SK-N-SH (cell line): Measurements from ENCODE around the gene RBM19. TPM values are rescaled to one million over a fixed set of nuclear protein-coding genes. Genes with fewer than 3 reads are reported as not detected.

Experiments used
- CTCF ChIA-PET: fragments of 300-600, 350-600 bp; formaldehyde crosslinking; extraction: SDS; loops from one replicate; lab custom pipeline; 2021; lab: Yijun Ruan, JAX
- POLR2A ChIA-PET: fragments of 350-600 bp; sonication (Branson Sonifier 250); formaldehyde crosslinking; extraction: SDS; loops from one replicate; lab custom pipeline; 2020; ENCODE audit warnings: antibody characterized with exemption, inconsistent platforms; lab: Yijun Ruan, JAX
- DNase-seq: peaks from one replicate; pipeline ENCODE4 v3.0.0; 2012
- H2AFZ ChIP-seq: fragments of 200-600 bp; sonication (generic); 2 replicates; pipeline ENCODE4 v1.8.1; 2016; ENCODE audit warnings: antibody characterized with exemption, mild to moderate bottlenecking, low read depth
- H3F3A ChIP-seq: fragments of 200-600 bp; sonication (generic); replicated peaks from 2 replicates; pipeline ENCODE3; 2016; ENCODE audit warnings: antibody characterized with exemption, mild to moderate bottlenecking; ENCODE audit not compliant: insufficient read depth
- H3K27ac ChIP-seq, 2 experiments: fragments of 200-500 bp in 1 of 2; fragments of 200-600 bp in 1 of 2; sonication (Bioruptor generic) in 1 of 2; sonication (generic), shearing (Covaris generic) in 1 of 2; 2 replicates each; pipeline versions ENCODE4 v1.5.1 to v1.6.1; 2014 to 2016; ENCODE audit warnings: low read depth in 2 of 2, inconsistent platforms in 1 of 2, low read length in 1 of 2, mild to moderate bottlenecking in 1 of 2, mixed read lengths in 1 of 2
- H3K27me3 ChIP-seq: fragments of 200-600 bp; sonication (generic), shearing (Covaris generic); 2 replicates; pipeline ENCODE4 v1.6.1; 2016; ENCODE audit warnings: mixed run types; ENCODE audit not compliant: insufficient read depth
- H3K36me3 ChIP-seq, 2 experiments: fragments of 200-500 bp in 1 of 2; fragments of 200-600 bp in 1 of 2; sonication (Bioruptor generic) in 1 of 2; sonication (generic) in 1 of 2; replicated peaks in 1 of 2; 2 replicates each; pipeline versions ENCODE3 to v1.5.1; 2014 to 2016; ENCODE audit warnings: low read length in 1 of 2, mild to moderate bottlenecking in 1 of 2; ENCODE audit not compliant: insufficient read depth in 2 of 2, control insufficient read depth in 1 of 2
- H3K4me1 ChIP-seq, 2 experiments: fragments of 200-500 bp in 1 of 2; fragments of 200-600 bp in 1 of 2; sonication (Bioruptor generic) in 1 of 2; sonication (generic), shearing (Covaris generic) in 1 of 2; 2 replicates each; pipeline versions ENCODE4 v1.5.1 to v1.6.1; 2014 to 2016; ENCODE audit warnings: low read depth in 1 of 2, low read length in 1 of 2, mixed run types in 1 of 2; ENCODE audit not compliant: insufficient read depth in 2 of 2, control insufficient read depth in 1 of 2
- H3K4me2 ChIP-seq: fragments of 200-600 bp; sonication (generic), shearing (Covaris generic); 2 replicates; pipeline ENCODE4 v1.6.1; 2017; ENCODE audit warnings: mixed run types
- H3K4me3 ChIP-seq, 2 experiments: fragments of 200-500 bp in 1 of 2; fragments of 200-600 bp in 1 of 2; sonication (Bioruptor generic) in 1 of 2; sonication (generic), shearing (Covaris generic) in 1 of 2; 2 replicates each; pipeline versions ENCODE4 v1.5.1 to v1.8.1; 2014 to 2016; ENCODE audit warnings: low read depth in 2 of 2, inconsistent platforms in 1 of 2, low read length in 1 of 2, mild to moderate bottlenecking in 1 of 2, mixed read lengths in 1 of 2, moderate library complexity in 1 of 2
- H3K79me2 ChIP-seq: fragments of 200-600 bp; sonication (generic); 2 replicates; pipeline ENCODE4 v1.8.1; 2017; ENCODE audit warnings: mild to moderate bottlenecking; ENCODE audit not compliant: insufficient read depth
- H3K9ac ChIP-seq: fragments of 200-600 bp; sonication (generic); 2 replicates; pipeline ENCODE4 v1.6.1; 2017; ENCODE audit warnings: mixed run types
- H3K9me2 ChIP-seq: fragments of 200-600 bp; sonication (generic); 2 replicates; pipeline ENCODE4 v1.6.1; 2017; ENCODE audit warnings: mixed run types
- H3K9me3 ChIP-seq: fragments of 200-600 bp; sonication (generic); 2 replicates; pipeline ENCODE4 v1.6.1; 2017; ENCODE audit warnings: mixed run types, mild to moderate bottlenecking, moderate library complexity
- H4K20me1 ChIP-seq: fragments of 200-600 bp; sonication (generic); 2 replicates; pipeline ENCODE4 v1.6.1; 2017; ENCODE audit warnings: mild to moderate bottlenecking, mixed run types; ENCODE audit not compliant: insufficient read depth
- CHD2 ChIP-seq: fragments of 150-350 bp; IDR thresholded peaks from 2 replicates; pipeline ENCODE4 v1.6.1; 2018; ENCODE audit warnings: low read length; ENCODE audit not compliant: partially characterized antibody
- CTCF ChIP-seq: fragments of 200-600 bp; sonication (generic); IDR thresholded peaks from 2 replicates; pipeline ENCODE4 v1.6.1; 2017; ENCODE audit warnings: antibody characterized with exemption, mild to moderate bottlenecking, moderate library complexity
- EP300 ChIP-seq, 2 experiments: IDR thresholded peaks; 2 replicates each; pipeline versions ENCODE4 v1.4.0 to v1.6.1; 2012; ENCODE audit warnings: borderline replicate concordance in 1 of 2, low read depth in 1 of 2, low read length in 1 of 2
- FOSL2 ChIP-seq: IDR thresholded peaks from 2 replicates; pipeline ENCODE4 v1.4.0; 2012; ENCODE audit warnings: low read depth, mild to moderate bottlenecking, moderate library complexity, borderline replicate concordance
- FOXJ3 ChIP-seq: sonication (generic); formaldehyde crosslinking; IDR thresholded peaks from 2 replicates; pipeline ENCODE4 v1.5.1; 2020; ENCODE audit warnings: mild to moderate bottlenecking, missing genetic modification reagents
- FOXM1 ChIP-seq: IDR thresholded peaks from 2 replicates; pipeline ENCODE4 v1.4.0; 2012; ENCODE audit warnings: low read depth, mild to moderate bottlenecking
- GATA2 ChIP-seq: sonication (generic); formaldehyde crosslinking; IDR thresholded peaks from 2 replicates; pipeline ENCODE4 v1.5.0; 2020; ENCODE audit warnings: mild to moderate bottlenecking, missing genetic modification reagents
- MAX ChIP-seq: IDR thresholded peaks from 2 replicates; pipeline ENCODE4 v1.4.0; 2012; ENCODE audit warnings: low read depth
- MEF2A ChIP-seq: IDR thresholded peaks from 2 replicates; pipeline ENCODE4 v1.4.0; 2012; ENCODE audit warnings: low read depth, borderline replicate concordance
- MXI1 ChIP-seq: IDR thresholded peaks from 2 replicates; pipeline ENCODE4 v1.6.1; 2012; ENCODE audit warnings: mild to moderate bottlenecking, low read depth, low read length, improper control_type of control experiment
- NRF1 ChIP-seq: IDR thresholded peaks from 2 replicates; pipeline ENCODE4 v1.6.1; 2012; ENCODE audit warnings: low read depth, mild to moderate bottlenecking, low read length
- RAD21 ChIP-seq: IDR thresholded peaks from 2 replicates; pipeline ENCODE4 v1.6.1; 2012; ENCODE audit warnings: mild to moderate bottlenecking, low read length
- RFX5 ChIP-seq: IDR thresholded peaks from 2 replicates; pipeline ENCODE4 v1.6.1; 2012; ENCODE audit warnings: mild to moderate bottlenecking, improper control_type of control experiment, low read length
- TEAD4 ChIP-seq: IDR thresholded peaks from 2 replicates; pipeline ENCODE4 v1.4.0; 2012; ENCODE audit warnings: mild to moderate bottlenecking, borderline replicate concordance; ENCODE audit not compliant: insufficient read depth
- USF2 ChIP-seq: fragments of 150-350 bp; IDR thresholded peaks from 2 replicates; pipeline ENCODE4 v1.6.1; 2017; ENCODE audit warnings: antibody characterized with exemption, low read length, low read depth, borderline replicate concordance
- ZBTB33 ChIP-seq: IDR thresholded peaks from 2 replicates; pipeline ENCODE4 v1.4.0; 2012; ENCODE audit warnings: low read depth, borderline replicate concordance
- WGBS: methylation state at CpG from one replicate; pipeline ENCODE4 v1.1.6; 2017; ENCODE audit warnings: low lambda C conversion rate; 5-methylcytosine and 5-hydroxymethylcytosine counted together
- polyA plus RNA-seq, 3 experiments: library from polyadenylated mRNA; depleted of rRNA; stranded (reverse); fragments of >200 nt; gene quantifications; 2 replicates each; pipeline ENCODE4 v1.2.3, GENCODE V29; 2012
- TF ChIP-seq, protein P1 (sequence below): IDR thresholded peaks from 2 replicates; pipeline ENCODE4 v1.4.0; 2012; ENCODE audit warnings: low read depth, borderline replicate concordance

RBM19 gene
- polyA plus RNA-seq, 1 of the 3 experiments (the other 2 are of a cell fraction), result 16.6 TPM

- 90% methylated on average over 10 of the region's 10 CpGs for WGBS
- no peak for DNase-seq
- POLR2A ChIA-PET, result no interaction called here
- Histone ChIP-seq H3F3A (peaks cover 10% of the 10 kb centered on the region), H3K9me2 (no peaks in the 10 kb centered on the region), H3K27me3 (no peaks in the 10 kb centered on the region), H3K36me3 (no peaks in the 10 kb centered on the region), H3K79me2 (no peaks in the 10 kb centered on the region), H3K4me1 (peaks cover 2 to 4% of the 10 kb centered on the region in 2 experiments; a peak in 1 of 4 replicates), H3K4me3 (no peak overlapping the region), H2AFZ (no peak overlapping the region), H3K4me2 (no peak overlapping the region)
- CTCF ChIA-PET, result no interaction called here
- TF ChIP-seq MXI1 (no peak), MEF2A (no peak)
- TF ChIP-seq, all 33 proteins: peak for 0
- no peaks in the 10 kb centered on the region for H4K20me1 ChIP-seq
- H3K27ac ChIP-seq, result no peak overlapping the region
- H3K9me3 ChIP-seq, result no peaks in the 10 kb centered on the region
- no peak overlapping the region for H3K9ac ChIP-seq
Observed at GRCh38 chr12:113770389-113770865, 195.7 kb downstream of the RBM19 start.

DNA sequence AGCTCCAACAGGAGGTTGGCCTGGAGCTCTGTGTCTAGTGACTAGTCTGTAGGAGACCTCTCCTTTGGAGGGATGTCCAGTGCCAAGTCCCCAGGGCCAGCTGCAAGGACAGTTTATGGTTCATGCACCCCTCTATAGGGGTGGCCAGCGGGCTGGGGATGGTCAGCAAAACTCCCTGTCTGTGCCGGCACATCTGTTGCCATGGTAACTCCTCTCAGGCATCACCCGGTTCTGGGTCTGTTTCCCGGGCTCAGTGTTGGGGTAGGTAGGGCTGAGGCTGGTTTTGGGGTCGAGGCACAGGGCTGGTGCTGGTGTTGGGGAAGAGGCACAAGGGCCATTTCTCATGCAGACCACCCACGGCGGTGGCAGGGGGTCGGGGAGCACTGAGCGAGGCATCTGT, 196.8 kb downstream of the RBM19 start:
- H3K4me1 ChIP-seq, result peaks cover 2 to 4% of the 10 kb centered on the region in 2 experiments; a peak in 1 of 4 replicates
- DNase-seq, result no peak
- no peak overlapping the region for H3K4me3 ChIP-seq
- peaks cover 10% of the 10 kb centered on the region for H3F3A ChIP-seq
- no peaks in the 10 kb centered on the region for H3K27me3 ChIP-seq
- H3K36me3 ChIP-seq, result no peaks in the 10 kb centered on the region
- H2AFZ ChIP-seq, result no peak overlapping the region
- no peaks in the 10 kb centered on the region for H3K79me2 ChIP-seq
- CTCF ChIA-PET, result no interaction called here
- H3K4me2 ChIP-seq, result no peak overlapping the region
- no peak for TF ChIP-seq MEF2A
- TF ChIP-seq MAX, result no peak
- TF ChIP-seq TEAD4, result no peak
- no peak for TF ChIP-seq EP300 (IDR thresholded peaks at IDR 0.05; ENCODE audit: borderline replicate concordance in 1 of 2, low read depth in 1 of 2, low read length in 1 of 2)
- TF ChIP-seq, protein P1, sequence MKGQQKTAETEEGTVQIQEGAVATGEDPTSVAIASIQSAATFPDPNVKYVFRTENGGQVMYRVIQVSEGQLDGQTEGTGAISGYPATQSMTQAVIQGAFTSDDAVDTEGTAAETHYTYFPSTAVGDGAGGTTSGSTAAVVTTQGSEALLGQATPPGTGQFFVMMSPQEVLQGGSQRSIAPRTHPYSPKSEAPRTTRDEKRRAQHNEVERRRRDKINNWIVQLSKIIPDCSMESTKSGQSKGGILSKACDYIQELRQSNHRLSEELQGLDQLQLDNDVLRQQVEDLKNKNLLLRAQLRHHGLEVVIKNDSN, result no peak
- H3K9me3 ChIP-seq, result no peaks in the 10 kb centered on the region
- H3K9me2 ChIP-seq, result no peaks in the 10 kb centered on the region
- 93% methylated on average over 5 of the region's 9 CpGs for WGBS
- H3K9ac ChIP-seq, result no peak overlapping the region
- POLR2A ChIA-PET, result no interaction called here
- H4K20me1 ChIP-seq, result no peaks in the 10 kb centered on the region
- H3K27ac ChIP-seq, result no peak overlapping the region

DNA sequence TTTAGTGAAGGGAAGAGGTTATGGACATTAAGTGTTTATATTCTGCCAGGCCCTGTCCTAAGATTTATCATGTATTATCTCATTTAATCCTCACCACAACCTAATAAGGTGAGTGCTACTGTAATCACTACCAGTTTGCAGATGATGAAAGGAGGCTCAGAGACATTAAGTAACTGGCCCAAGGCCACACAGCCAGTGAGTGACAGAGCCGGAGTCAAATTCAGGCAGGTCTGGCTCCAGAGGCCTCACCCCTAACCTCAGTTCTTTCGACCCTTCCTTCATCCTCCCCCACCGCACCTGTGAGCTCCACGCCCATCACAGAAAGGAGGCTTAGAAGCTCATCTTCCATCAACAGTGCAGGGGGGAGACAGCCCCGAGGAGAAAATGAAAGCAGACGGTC, 197.3 kb downstream of the RBM19 start:
- no peaks in the 10 kb centered on the region for H3K36me3 ChIP-seq
- no peak for TF ChIP-seq FOXJ3
- TF ChIP-seq FOSL2, result no peak
- no peak for TF ChIP-seq USF2
- no peak for TF ChIP-seq RAD21
- TF ChIP-seq FOXM1, result no peak
- no peak for TF ChIP-seq GATA2 (CRISPR knock-in tag)
- TF ChIP-seq CHD2, result no peak
- no peak for TF ChIP-seq NRF1
- TF ChIP-seq CTCF, result no peak
- TF ChIP-seq RFX5, result no peak
- no peak for TF ChIP-seq ZBTB33
- no peaks in the 10 kb centered on the region for H3K27me3 ChIP-seq
- CTCF ChIA-PET, result no interaction called here
- H3K79me2 ChIP-seq, result no peaks in the 10 kb centered on the region
- 84% methylated on average over 6 of the region's 6 CpGs for WGBS
- H3K4me1 ChIP-seq, result peaks cover 2 to 4% of the 10 kb centered on the region in 2 experiments; a peak in 1 of 4 replicates
- no peaks in the 10 kb centered on the region for H4K20me1 ChIP-seq
- no peak overlapping the region for H3K9ac ChIP-seq
- H2AFZ ChIP-seq, result no peak overlapping the region
- H3F3A ChIP-seq, result peaks cover 10% of the 10 kb centered on the region
- H3K9me2 ChIP-seq, result no peaks in the 10 kb centered on the region
- DNase-seq, result no peak
- H3K27ac ChIP-seq, result no peak overlapping the region
- no peak overlapping the region for H3K4me2 ChIP-seq
- H3K9me3 ChIP-seq, result no peaks in the 10 kb centered on the region
- no peak overlapping the region for H3K4me3 ChIP-seq
- POLR2A ChIA-PET, result no interaction called here
